A549 treated with AZD2906 at 1 μM for 4 hours (cell line): ENCODE data around the gene SMOC1. TPM values are rescaled to one million over a fixed set of nuclear protein-coding genes. Genes with fewer than 3 reads are reported as not detected.

ENCODE experiments used
- total RNA-seq: library from RNA; stranded (reverse); fragments of 200-300 nt; extraction: Qiagen RNA extraction; gene quantifications from 5 replicates; pipeline ENCODE4 v1.2.3, GENCODE V29; 2022

Gene SMOC1, protein sequence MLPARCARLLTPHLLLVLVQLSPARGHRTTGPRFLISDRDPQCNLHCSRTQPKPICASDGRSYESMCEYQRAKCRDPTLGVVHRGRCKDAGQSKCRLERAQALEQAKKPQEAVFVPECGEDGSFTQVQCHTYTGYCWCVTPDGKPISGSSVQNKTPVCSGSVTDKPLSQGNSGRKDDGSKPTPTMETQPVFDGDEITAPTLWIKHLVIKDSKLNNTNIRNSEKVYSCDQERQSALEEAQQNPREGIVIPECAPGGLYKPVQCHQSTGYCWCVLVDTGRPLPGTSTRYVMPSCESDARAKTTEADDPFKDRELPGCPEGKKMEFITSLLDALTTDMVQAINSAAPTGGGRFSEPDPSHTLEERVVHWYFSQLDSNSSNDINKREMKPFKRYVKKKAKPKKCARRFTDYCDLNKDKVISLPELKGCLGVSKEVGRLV
- total RNA-seq, result 15.9 to 22.8 TPM (median 18.2 TPM) in 5 replicates

DNA sequence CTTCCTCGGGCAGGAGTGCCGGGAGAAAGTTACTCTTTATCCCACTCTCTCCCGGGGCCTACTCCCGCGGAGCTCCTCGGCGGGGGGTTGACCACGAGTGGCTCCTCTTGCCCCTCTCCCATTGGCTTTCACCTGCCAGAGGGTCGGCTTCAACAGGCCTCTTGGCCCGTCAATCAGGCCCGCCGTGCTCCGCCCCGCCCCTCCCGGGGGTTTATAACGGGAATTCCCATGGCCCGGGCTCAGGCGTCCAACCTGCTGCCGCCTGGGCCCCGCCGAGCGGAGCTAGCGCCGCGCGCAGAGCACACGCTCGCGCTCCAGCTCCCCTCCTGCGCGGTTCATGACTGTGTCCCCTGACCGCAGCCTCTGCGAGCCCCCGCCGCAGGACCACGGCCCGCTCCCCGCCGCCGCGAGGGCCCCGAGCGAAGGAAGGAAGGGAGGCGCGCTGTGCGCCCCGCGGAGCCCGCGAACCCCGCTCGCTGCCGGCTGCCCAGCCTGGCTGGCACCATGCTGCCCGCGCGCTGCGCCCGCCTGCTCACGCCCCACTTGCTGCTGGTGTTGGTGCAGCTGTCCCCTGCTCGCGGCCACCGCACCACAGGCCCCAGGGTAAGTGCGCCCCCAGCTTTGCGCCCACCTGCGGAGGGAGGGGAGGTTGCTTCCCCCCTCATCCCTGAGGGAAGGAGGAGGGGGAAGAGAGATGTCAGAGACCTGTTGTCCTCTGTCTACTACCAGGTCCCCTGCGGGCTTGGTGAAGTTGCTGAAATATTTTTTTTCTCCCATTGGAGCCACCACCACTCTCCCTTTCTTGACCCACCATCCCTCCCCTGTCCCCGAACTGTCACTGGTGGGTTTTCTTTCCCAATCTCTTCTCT lies at the start of gene SMOC1:
TSS of gene SMOC1 (plus strand) at position 242 of the 869 bp plus-strand sequence. CDS start at position 505, 263 bp downstream.

Other genes with a start within 250 kb of the SMOC1 start
- 208 to 366 TPM (median 248 TPM) in 5 replicates for gene SRSF5, start 112.3 kb upstream of the SMOC1 start, total RNA-seq
- gene SLC10A1, start 82.2 kb upstream of the SMOC1 start, total RNA-seq, result not detected in 5 replicates